Measurements from ENCODE around the gene STAC2.
A peak's percentile ranks its signal among the peaks of the same experiment; 100 is the strongest.

Gene STAC2

DNA sequence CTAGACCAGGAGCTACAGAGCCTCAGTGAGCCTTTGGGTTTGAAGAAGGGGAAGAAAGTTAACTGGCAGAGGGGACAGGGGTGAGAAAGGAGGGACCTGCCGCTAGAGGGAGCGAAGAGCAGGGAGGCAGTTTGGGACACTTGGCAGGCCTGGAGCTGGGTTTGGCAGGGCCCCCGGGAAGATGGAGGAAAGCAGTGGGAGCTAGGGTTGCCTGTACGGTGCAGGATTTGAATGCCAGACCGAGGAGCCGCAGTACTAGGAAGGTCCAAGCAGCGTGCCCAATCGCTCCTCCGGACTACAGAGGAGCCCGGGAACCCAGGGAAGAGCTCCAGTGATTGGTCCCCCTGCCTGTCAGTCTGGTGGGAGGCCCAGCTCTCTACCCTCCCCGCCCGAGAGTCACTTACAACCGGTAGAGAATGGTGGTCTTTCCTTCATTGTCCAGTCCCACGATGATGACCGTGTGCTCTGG is 61.0 kb downstream of the STAC2 start:
- DNase-seq (ENCODE audit: low read depth in 2 of 2), result peak; percentile 52 to 71

DNA sequence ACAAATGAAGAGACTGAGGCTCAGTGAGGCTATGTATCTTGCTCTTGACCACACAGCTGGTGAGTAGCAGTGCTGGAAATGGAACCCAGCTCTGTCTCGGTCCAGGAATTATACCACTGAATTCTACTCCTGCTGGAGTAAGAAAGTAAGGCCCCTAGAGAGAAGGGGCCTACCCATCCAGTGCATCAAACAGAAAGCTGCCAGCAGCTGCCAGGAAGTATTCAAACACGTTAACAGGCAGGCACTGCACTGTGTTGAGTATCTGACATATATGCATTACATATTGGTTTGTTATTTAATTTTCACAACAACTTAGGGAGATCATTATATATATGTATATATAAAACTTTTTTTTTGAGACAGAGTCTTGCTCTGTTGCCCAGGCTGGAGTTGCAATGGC is 63.8 kb downstream of the STAC2 start:
- no peak for DNase-seq (ENCODE audit: low read depth in 2 of 2)
